GM12865 (cell line): ENCODE results near the gene CEACAM1.
"Not testable (repeated sequence)": the region's sequence is repeated elsewhere in the genome, so short reads cannot be mapped to it uniquely, and the experiment has no call there.

Source experiments
- DNase-seq: peaks from one replicate; pipeline ENCODE4 v3.0.0; 2010; ENCODE audit warnings: low read depth
- H3K4me3 ChIP-seq: 2 replicates; pipeline ENCODE4 v1.5.1; 2011; ENCODE audit warnings: mild to moderate bottlenecking, low read depth, low read length, control low read depth
- TF ChIP-seq, protein P1 (sequence below): IDR thresholded peaks from 2 replicates; pipeline ENCODE4 v1.5.1; 2011; ENCODE audit warnings: low read length, control low read depth, low read depth, inconsistent platforms; ENCODE audit not compliant: insufficient read depth; ENCODE audit errors: missing control alignments

Gene CEACAM1

DNA sequence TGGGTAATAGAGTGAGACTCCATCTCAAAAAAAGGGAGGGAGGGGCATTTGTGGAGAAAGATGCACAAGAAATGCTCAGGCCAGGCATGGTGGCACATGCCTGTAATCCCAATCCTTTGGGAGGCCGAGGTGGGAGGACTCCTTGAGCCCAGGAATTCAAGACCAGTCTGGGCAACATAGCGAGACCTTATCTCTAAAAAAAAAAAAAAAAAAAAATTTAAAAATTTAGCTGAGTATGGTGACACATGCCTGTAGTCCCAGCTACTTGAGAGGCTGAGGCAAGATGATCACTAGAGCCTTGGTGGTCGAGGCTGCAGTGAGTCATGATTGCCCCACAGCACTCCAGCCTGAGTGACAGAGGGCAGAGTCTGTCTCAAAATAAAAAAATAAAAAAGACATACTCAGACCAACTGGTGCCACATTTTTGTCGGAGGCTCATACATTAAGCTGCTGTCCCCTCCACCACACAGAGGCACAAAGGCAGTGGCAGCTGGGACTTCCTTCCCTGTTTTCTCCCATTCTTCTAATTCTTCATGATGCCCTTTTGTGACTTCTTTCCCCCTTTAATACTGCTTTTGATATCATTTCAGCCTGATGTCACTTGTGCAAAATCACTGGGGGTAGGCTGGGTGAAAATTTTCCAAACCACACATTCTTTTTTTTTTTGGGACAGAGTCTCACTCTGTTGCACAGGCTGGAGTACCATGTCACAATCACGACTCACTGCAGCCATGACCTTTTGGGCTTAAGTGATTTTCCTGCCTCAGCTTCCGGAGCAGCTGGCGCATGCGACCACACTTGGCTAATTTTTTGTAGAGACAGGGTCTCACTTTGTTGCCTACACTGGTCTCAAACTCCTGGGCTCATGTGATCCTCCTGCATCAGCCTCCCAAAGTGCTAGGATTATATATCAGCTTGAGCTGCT, 58.7 kb downstream of the CEACAM1 start:
- no peak for DNase-seq
- TF ChIP-seq, protein P1, sequence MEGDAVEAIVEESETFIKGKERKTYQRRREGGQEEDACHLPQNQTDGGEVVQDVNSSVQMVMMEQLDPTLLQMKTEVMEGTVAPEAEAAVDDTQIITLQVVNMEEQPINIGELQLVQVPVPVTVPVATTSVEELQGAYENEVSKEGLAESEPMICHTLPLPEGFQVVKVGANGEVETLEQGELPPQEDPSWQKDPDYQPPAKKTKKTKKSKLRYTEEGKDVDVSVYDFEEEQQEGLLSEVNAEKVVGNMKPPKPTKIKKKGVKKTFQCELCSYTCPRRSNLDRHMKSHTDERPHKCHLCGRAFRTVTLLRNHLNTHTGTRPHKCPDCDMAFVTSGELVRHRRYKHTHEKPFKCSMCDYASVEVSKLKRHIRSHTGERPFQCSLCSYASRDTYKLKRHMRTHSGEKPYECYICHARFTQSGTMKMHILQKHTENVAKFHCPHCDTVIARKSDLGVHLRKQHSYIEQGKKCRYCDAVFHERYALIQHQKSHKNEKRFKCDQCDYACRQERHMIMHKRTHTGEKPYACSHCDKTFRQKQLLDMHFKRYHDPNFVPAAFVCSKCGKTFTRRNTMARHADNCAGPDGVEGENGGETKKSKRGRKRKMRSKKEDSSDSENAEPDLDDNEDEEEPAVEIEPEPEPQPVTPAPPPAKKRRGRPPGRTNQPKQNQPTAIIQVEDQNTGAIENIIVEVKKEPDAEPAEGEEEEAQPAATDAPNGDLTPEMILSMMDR = no peak
- no peak overlapping the region for H3K4me3 ChIP-seq

DNA sequence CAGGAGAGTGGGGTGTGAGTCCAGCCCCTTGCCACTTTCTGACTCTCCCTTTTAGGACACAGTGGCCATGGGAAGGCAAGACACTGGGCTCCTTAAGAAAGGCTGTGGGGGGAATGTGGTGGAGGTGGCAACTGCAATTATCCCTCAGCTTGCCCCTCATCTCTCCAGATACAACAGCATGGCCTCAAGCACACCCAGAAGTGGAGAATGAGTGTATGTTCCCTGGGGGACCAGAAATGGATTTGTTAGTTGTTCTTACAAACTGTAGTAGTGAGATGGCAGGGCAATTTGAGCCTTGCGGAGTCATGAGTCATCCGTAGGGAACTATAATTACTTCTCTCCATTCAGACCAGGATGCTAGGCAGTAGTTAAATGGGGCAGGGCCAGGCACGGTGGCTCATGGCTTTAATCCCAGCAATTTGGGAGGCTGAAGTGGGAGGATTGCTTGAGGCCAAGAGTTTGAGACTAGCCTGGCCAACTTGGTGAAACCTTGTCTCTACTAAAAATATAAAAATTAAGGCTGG, 59.9 kb downstream of the CEACAM1 start:
- TF ChIP-seq, protein P1 = no peak
- DNase-seq = no peak
- H3K4me3 ChIP-seq = no peak overlapping the region

DNA sequence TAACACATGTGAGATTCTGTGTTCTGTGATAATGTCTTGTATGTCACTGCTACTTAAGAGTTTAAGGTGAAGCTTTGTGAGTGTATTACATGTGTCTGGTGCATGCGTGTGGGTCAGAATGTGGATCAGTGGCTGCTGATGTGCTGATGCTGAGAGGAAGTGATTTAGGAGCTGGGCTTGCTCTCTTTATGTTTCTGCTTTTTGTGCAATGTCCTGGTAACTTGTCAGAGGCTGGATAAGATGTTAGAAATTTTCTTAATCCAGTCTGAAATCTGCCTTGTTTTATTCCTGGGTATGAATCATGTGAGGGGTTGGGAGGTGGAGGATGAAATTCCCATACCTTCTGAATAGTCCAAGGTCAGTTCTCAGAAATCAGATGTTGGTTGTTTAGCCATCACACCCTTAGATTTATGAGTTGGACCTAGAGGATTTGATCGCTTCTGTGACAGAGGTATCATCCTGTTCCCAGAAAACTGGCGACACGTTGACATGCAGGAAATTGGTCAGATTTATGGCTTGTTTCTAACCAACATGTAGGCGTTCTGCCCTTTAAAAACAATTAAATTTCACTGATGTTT, 61.0 kb downstream of the CEACAM1 start:
- TF ChIP-seq, protein P1 = no peak
- H3K4me3 ChIP-seq = no peak overlapping the region
- peak; percentile 6 for DNase-seq

GRCh38 chr19:42466521-42467182, 61.6 kb downstream of the CEACAM1 start:
- TF ChIP-seq, protein P1 = no peak
- peak; percentile 26 for DNase-seq
- H3K4me3 ChIP-seq = no peak overlapping the region

DNA sequence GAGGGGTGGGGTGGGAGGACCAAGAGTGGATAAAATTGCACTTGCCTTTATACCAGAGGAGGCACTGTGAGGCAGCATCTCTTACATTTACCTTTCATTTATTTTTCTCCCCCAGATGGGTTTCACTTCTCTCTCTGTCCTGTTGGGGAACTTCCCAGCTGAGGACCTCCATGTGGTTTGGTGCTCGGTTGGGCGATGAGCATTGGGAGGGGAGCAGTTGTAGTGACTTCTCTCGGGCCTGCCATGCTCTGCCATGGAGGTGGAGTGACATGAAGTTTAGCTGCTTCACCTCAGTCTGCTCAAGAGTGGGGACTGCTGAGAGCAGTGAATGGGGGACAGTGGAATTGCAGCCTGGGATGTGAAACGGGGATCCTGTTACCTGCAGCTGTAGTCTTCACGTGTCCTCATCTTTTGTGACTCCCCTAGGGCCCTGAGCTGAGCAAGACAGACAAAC, 62.4 kb downstream of the CEACAM1 start:
- TF ChIP-seq, protein P1 = peak; percentile 34
- DNase-seq = peak; percentile 82
- no peak overlapping the region for H3K4me3 ChIP-seq

- TF ChIP-seq, protein P1 = no peak
- no peak for DNase-seq
- H3K4me3 ChIP-seq = no peak overlapping the region
Measured at GRCh38 chr19:42461700-42462324, 66.5 kb downstream of the CEACAM1 start.

DNA sequence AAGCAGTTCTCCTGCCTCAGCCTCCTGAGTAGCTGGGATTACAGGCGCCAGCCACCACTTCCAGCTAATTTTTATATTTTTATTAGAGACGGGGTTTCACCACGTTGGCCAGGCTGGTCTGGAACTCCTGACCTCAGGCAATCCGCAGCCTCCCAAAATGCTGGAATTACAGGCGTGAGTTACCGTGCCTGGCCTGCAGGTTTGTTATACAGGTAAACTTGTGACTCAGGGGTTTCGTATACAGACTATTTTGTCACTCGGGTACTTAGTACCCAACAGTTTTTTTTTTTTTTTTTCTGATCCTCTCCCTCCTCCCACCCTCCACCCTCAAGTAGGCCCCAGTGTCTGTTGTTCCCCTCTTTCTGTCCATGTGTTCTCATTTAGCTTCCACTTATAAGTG, 67.0 kb downstream of the CEACAM1 start:
- DNase-seq, H3K4me3 ChIP-seq: not testable (repeated sequence)
